ENCODE results near the gene AARSD1.

- no peak for TF ChIP-seq CTCF (IDR thresholded peaks at IDR 0.05 in 8 of 11, conservative IDR thresholded peaks at IDR 0.05 in 3 of 11)
- TF ChIP-seq POLR2A (IDR thresholded peaks at IDR 0.05) = no peak
- no peak for TF ChIP-seq POLR2AphosphoS5 (IDR thresholded peaks at IDR 0.05)
Measured at GRCh38 chr17:42969001-42969581, 4.8 kb upstream of the AARSD1 start.
